Limb (tissue), 2 donors: ENCODE data around the gene ERI3.
A peak's percentile ranks its signal among the peaks of the same experiment; 100 is the strongest.

Source experiments
- DNase-seq, 2 donors: peaks; one replicate each; pipeline ENCODE4 v3.0.0-alpha.2; 2016; ENCODE audit errors: extremely low spot score in 2 of 2

The ERI3 gene

DNA sequence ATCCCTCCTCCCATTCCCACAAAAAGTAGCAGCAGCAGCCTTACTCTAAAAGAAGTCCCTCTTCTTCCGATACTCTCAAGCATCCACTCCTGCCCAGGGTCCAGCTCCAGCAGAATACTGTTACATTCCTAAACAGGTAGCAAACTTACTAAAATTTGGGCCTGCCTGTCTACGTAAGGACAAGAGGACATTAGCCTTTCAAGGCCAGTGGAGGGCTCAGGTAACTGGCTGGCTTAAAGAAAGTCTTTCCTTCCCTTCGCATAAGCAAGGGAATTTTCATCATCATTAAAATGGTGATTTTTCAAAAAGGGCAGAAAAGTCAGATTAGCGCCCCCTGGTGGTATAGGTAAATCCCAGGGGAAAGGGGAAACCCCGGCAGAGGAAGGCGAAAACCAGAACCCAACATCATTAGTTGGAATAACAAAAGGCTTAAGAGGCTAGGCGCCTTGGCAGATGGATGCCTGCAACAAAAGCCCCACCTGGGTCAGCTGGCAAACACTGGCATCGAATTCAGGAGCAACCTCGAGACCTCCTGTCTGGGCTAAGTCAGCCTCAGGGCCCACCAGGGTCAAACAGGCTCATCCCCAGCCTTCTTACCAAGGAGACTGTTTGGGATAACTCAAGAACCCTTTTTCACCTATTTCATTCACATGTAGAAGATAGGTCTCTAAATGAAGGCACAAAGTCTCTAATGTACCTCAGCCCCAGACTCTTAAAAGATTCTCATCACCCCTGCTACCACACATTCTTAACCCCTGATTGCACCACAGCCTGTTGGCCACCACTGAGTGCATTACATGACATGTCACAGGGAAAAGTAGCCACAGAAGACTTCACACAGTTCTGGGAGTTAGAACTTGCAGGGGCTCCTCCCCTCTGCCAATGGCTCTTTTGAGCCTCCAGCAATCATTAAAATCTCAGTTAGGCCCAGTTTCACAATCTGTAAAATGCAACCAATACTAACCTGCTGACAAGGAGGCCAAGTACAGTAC is 36.7 kb downstream of the ERI3 start:
- DNase-seq: peak; percentile 6 to 60

DNA sequence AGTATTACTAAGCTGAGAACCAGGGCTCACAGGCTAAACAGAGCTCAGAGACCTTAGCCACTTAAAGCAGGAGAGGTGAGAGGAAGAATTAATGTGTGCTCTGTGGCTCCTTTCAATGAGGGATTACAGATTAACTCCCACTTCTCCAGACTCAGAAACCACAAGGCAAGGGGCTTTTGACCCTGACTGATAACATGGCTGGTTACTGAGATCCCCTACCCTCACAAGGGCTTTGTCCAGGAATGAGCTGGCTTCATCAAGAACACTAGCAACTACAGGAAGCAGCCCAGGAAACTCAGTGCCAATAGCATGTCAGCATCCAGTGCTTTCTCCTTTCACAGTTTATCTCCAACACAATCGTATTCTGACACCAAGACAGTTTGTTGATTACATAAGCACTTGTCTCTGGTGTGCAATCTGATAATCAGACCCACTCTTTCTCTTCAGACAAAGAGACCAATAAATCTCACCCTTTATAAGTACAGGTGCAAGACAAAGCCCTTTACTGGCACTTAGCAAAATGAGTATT is 38.8 kb downstream of the ERI3 start:
- DNase-seq: no peak

GRCh38 chr1:44315521-44315920 is 39.5 kb downstream of the ERI3 start:
- DNase-seq: no peak

GRCh38 chr1:44314452-44314851 is 40.6 kb downstream of the ERI3 start:
- no peak for DNase-seq

- DNase-seq: no peak
Observed at GRCh38 chr1:44313265-44313918, 41.7 kb downstream of the ERI3 start.

DNA sequence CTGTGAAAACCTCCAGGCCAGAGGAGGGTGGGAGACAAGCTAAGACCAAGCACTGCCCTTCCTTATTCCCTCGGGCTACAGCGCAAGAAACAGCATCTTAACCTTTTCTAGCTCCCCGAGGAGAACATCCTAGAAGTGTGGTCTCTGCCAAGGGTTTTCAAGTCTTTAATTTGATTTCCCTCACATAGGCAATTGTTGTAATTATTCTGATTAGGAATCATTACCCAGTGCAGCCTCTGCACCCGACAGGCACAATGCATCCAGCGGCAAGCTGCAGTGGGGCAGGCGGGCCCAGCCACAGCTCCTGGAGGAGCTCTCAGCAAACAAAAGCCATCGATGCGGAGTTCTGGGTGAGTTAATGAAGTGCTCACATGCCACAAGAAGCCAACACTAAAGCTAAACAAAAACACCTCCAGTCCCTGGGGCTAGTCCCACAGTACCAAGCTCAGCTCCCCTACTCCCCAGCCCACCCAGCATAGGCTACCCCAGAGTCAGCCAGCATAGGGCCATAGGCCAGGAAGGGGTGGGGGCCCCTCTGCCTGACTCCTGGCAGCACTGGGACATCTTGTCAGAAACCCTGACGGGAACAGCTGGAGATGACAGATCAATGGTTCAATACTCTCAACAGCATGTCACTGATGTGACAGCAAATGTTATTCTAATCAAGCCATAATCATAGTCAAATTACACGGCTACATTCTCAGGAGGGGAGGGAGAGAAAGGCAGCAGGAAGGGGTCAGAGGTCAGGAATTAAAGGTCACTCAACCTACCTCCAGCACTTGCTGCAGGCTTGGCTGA is 42.5 kb downstream of the ERI3 start:
- DNase-seq: no peak

- DNase-seq: no peak
Observed at GRCh38 chr1:44310006-44310405, 45.1 kb downstream of the ERI3 start.

GRCh38 chr1:44305962-44306422 is 49.1 kb downstream of the ERI3 start:
- no peak for DNase-seq

DNA sequence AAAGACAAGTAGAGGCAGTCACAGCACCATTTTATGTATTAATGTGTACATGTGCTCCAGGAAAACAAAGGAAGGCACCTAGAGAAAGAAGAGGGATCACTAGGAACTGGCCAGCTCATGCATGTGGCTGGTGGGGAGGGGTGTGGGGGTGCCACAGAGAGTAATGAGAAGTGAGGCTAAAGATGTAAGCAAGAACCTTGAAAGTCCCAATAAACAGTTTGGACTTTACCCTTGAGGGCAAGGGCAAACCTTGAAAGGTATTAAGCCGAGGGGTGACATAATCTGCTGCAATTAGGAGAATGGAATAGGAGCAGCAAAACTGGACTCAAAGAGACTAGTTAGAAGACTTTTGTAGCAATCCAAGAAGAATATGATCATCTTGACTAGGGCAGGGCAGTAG is 51.5 kb downstream of the ERI3 start:
- no peak for DNase-seq

DNA sequence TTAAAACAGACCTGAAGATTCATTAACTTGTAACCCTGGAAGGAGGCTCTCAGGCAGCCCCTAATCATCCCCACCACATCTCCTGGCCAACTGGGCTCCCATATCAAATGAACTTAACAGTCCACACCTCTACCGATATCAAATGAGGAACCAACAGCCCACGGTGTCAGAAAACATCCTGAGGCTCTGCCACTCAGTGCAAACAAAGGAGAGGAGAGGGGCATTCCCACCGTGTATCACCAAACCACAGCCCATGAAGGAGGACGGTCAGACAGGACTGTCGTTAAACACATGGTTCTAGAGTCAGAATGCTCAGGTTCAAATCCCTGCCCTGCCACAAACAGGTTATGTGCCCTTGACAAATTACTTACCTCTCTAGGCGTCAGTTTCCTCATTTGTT is 52.5 kb downstream of the ERI3 start:
- no peak for DNase-seq

- DNase-seq: no peak
Observed at GRCh38 chr1:44301442-44301841, 53.6 kb downstream of the ERI3 start.

GRCh38 chr1:44300852-44301251 is 54.2 kb downstream of the ERI3 start:
- DNase-seq: no peak

- DNase-seq: no peak
Observed at GRCh38 chr1:44297695-44298400, 57.2 kb downstream of the ERI3 start.

GRCh38 chr1:44296806-44297205 is 58.3 kb downstream of the ERI3 start:
- DNase-seq: no peak

DNA sequence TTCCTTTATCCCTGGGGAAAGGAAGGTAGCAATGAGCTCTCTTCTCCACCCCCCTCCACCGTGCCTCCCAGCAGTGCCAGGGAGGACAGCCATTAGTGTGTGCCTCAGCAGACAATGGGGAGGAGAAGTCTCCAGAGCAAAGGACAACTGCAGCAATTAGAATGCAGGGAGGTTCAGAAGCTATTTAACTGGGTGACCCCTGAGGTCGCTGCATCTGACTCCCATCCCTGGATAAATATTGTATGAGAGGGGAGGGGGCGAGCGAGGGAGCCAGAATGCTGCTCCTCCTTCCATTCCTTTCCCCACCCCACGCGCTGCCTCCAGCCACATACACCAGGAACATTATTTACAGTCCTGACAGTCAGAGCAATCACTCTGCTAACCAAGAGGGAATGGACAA is 59.0 kb downstream of the ERI3 start:
- no peak for DNase-seq

- DNase-seq: no peak
Observed at GRCh38 chr1:44294588-44295007, 60.5 kb downstream of the ERI3 start.

GRCh38 chr1:44293761-44294315 is 61.2 kb downstream of the ERI3 start:
- no peak for DNase-seq

GRCh38 chr1:44292651-44293050 is 62.4 kb downstream of the ERI3 start:
- no peak for DNase-seq

- no peak for DNase-seq
Observed at GRCh38 chr1:44290250-44291094, 64.6 kb downstream of the ERI3 start.

DNA sequence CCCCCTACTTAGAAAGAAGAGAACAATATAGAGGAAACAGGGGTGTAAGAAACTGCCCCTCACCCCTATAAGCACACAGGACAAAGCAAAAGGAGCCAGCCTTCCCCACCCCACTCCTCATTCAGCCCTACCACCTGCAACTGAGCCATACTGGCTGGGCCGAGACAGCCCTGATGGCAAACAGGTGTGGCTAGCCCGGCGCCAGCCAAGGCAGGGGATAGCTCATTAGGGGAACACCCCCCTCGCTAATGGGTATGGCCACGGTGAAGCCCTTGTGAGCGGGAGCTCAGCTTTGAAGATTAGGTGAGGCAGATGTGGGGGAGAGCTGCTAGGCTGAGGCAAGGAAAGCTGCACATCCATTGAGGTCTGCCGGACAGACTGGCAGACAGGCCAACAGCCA is 65.5 kb downstream of the ERI3 start:
- DNase-seq: no peak
